ENCODE data around the gene CC2D2B. TPM values are rescaled to one million over a fixed set of nuclear protein-coding genes. Genes with fewer than 3 reads are reported as not detected.

Gene CC2D2B, protein sequence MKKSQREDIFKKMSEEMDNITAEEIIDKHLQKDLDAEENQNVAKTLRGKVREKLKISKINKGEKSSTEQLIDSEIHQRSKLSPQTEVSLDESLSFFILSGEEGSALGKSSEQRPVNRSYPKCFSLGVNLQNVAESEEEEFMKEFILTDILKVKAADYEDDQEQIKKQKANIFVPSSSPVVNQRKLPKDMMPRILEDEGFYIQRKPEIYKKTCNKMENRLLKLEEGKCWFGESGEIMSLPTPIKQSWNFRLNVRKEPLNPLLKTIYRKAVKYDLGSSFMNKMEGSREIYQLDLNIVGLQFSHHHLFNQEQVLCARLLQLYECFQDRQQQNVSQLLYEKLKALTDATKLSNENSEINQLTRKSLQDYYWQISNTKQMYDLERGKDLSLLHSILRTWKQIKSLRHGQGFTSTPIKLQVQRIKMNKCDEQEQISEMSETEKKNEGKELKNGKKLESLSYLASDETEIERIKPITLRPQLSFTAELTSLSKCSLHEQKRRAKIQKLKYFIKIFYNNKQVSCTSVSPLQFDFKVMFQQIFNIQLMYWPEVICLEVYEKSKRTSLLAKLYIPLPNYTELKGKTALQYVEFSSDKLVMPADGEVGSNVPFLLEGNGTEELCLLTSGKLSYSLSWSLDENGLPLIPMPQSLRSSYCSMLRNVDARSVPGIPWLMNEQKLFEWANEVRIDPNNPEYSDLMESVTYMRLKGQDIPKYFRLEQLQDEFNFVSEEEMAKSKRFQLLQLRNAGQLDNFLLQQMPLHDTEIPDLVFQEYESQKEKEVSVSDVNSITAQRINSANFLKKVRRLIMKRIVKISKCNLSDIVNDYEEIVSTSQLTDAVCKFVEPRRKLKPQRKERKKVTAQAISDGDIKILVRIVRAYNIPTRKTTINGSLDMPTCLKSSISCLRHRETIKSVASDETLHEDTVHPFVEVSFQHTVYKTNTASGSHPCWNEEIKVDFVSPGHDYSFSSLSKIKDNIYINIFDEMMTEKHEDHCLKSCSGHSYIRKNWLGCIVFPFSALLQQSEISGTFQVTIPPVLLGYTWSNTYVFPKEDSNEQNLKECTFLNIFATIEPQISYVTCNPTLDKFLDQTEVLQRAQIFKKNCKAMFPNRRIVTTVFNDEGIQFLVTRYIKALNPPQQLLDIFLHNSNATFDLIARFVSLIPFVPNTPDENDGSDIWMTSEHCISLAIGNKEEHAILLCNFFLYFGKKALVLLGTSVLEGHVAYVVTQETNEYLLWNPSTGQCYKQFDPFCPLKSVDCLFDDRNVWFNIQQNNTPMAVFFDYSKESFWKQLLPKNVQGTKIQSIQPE (N-terminal part only)
- total RNA-seq (10 to 100 TPM in 1 of 2 donors, 1 to 10 TPM in 1; 7.7 to 15.4 TPM), polyA plus RNA-seq (ENCODE audit: insufficient read depth, low read depth, low replicate concordance) (16.5 TPM)
- long read RNA-seq, donor 1, result 0 reads
- long read RNA-seq, donor 2, result 0 reads

DNA sequence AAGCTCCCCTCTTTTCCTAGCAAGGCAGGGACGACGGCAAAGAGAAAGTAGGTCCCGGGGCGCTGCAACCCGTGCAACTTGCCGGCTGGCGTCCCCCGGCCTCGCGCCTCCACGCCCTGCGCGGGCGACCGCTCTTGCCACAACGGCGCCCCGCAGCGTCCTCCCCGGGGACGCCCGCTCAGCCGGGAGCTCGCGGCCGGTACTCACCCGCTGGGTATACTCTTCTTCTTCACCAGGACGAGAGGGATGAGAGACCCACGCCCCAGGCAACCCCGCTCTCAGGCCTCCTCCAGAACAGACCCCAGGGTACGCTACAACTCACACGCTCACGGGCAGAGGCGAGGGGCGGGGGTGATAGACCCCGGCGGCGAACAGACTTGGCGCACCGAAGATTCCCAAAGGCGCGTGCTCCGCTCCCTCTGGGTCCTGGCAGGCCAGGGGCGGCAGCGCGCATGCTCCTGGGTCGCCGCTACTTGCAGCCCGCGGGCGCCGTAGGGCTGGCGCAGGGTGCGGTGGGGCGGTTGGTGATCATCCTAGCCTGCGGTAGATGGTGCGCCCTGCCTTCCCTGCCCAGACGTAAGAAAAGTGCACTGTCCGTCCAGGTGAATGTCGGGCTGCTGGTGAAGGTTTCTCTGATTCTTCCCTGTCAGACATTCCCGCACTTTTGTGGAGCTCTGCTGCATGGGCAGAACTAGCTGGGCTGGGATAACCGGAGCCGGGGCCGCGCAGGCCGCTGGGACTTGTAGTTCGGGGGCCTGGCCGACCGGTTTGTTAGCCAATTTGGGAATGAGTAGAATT is at the start of gene CC2D2B:
TSS of gene CC2D2B (plus strand) at position 520 of the 798 bp plus-strand sequence. CDS start 3,349 bp downstream, outside the sequence.
- Histone ChIP-seq H3K4me3 (peak within 1 kb of the TSS; percentile 71 to 80), H3K9me3 (no peaks in the 10 kb centered on the region), H3K27me3 (no peaks in the 10 kb centered on the region), H3K36me3 (ENCODE audit: low read depth, missing control alignments) (no peaks in the 10 kb centered on the region), H3K27ac (peak within 1 kb of the TSS; percentile 83 to 93), H3K4me1 (peaks cover 3% of the 10 kb centered on the region)
- peak; percentile 91 for DNase-seq
- peak; percentile 2 for TF ChIP-seq POLR2A (IDR thresholded peaks at IDR 0.05)
- TF ChIP-seq, protein P1, sequence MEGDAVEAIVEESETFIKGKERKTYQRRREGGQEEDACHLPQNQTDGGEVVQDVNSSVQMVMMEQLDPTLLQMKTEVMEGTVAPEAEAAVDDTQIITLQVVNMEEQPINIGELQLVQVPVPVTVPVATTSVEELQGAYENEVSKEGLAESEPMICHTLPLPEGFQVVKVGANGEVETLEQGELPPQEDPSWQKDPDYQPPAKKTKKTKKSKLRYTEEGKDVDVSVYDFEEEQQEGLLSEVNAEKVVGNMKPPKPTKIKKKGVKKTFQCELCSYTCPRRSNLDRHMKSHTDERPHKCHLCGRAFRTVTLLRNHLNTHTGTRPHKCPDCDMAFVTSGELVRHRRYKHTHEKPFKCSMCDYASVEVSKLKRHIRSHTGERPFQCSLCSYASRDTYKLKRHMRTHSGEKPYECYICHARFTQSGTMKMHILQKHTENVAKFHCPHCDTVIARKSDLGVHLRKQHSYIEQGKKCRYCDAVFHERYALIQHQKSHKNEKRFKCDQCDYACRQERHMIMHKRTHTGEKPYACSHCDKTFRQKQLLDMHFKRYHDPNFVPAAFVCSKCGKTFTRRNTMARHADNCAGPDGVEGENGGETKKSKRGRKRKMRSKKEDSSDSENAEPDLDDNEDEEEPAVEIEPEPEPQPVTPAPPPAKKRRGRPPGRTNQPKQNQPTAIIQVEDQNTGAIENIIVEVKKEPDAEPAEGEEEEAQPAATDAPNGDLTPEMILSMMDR (IDR thresholded peaks at IDR 0.05), result no peak
- 1% methylated on average over 19 to 61 of the region's 69 CpGs for WGBS, 2 donors
- intact Hi-C loops (cut with DNase I; ENCODE audit: low total_unique reads), result no loop called here

DNA sequence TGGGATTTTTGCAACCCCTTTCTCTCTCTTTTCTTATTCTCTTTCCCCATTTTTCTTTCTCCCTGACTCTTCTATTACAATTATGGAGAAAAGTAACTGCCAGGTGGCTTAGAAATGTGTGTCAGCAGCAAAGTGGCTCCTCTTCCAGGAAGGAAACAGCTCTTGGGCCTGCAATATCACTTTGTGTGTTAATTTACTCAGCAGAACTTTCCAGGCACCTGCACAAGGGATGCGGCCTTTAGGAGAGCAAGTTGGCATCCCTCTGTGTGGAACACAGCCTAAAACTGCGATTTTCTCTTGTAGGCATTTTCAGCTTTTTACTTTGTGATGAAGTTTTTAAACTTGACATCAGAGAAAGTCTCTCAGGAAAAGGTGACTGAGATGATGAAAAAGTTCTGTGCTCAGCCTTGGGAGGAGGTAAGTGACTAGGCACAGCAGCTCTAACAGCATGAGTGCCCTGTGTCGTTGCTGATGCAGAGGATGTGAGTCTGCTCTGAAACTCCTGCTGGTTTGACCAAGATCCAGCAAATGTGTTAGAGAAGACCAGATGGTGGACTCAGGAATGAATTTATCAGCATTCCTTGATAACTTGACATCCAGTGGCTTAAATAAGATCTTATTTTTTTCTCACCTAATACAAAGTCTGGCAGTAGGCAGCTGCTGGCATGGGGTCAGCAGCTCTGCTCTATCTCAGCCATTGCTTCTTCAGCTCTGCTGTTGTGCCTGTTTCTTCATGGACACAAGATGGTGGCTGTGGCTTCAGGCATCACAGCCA is 47.4 kb upstream of the CC2D2B start:
- Histone ChIP-seq H3K27me3 (no peaks in the 10 kb centered on the region), H3K36me3 (ENCODE audit: low read depth, missing control alignments) (no peaks in the 10 kb centered on the region), H3K27ac (no peak overlapping the region), H3K9me3 (no peaks in the 10 kb centered on the region), H3K4me1 (no peaks in the 10 kb centered on the region), H3K4me3 (no peak overlapping the region)
- WGBS, 2 donors, result 81 to 95% methylated on average over 3 of the region's 3 CpGs
- TF ChIP-seq, protein P1 (IDR thresholded peaks at IDR 0.05), result no peak
- no peak for TF ChIP-seq POLR2A (IDR thresholded peaks at IDR 0.05)
- intact Hi-C loops (cut with DNase I; ENCODE audit: low total_unique reads), result loop anchor here (10.0 kb wide), 1 partner anchor 166 kb away; the partner anchor contains the start of gene TCTN3
- DNase-seq, result no peak

DNA sequence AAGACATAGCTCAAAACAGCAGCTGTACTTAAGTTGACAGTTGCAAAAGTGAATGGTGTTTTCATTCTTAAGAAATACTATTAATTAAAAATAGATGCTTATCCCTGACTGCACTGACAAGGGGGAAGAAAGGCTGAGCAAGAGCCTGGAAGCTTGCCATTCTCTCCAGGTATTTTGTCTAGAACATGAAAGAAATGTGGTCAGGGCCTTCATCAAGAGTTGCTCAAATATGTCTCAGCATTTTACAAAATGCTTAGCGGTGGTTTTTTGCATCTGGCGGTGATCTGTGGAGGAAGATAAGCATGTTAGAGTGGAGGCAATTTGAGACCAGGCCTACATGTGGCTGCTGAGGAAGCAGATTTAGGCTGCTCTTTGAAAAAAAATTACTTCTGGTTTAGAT is 46.4 kb upstream of the CC2D2B start:
- no peak overlapping the region for H3K4me3 ChIP-seq
- no peak for DNase-seq
- no peaks in the 10 kb centered on the region for H3K36me3 ChIP-seq (ENCODE audit: low read depth, missing control alignments)
- intact Hi-C loops (cut with DNase I; ENCODE audit: low total_unique reads), result loop anchor here (10.0 kb wide), 1 partner anchor 167 kb away; the partner anchor contains the start of gene TCTN3
- H3K9me3 ChIP-seq, result no peaks in the 10 kb centered on the region
- H3K4me1 ChIP-seq, result no peaks in the 10 kb centered on the region
- no peak for TF ChIP-seq POLR2A (IDR thresholded peaks at IDR 0.05)
- no peaks in the 10 kb centered on the region for H3K27me3 ChIP-seq
- H3K27ac ChIP-seq, result no peak overlapping the region
- 87 to 89% methylated on average over 2 of the region's 2 CpGs for WGBS, 2 donors
